Fibroblast of villous mesenchyme (primary cell): ENCODE results near the gene YTHDC1. TPM values are rescaled to one million over a fixed set of nuclear protein-coding genes. Genes with fewer than 3 reads are reported as not detected.

ENCODE experiments used
- DNase-seq: peaks from one replicate; pipeline ENCODE4 v3.0.0-alpha.2; 2010; ENCODE audit warnings: low read depth
- H3K4me3 ChIP-seq: 2 replicates; pipeline ENCODE4 v1.5.1; 2011; ENCODE audit warnings: low read depth, mild to moderate bottlenecking, low read length
- CTCF ChIP-seq: IDR thresholded peaks from 2 replicates; pipeline ENCODE4 v1.5.1; 2012; ENCODE audit warnings: low read depth, mild to moderate bottlenecking, low read length; ENCODE audit not compliant: insufficient read depth
- small RNA-seq: library from RNA; depleted of rRNA; stranded (forward); fragments of <200 nt; gene quantifications from one replicate; pipeline ENCODE3, GENCODE V24; 2012
- total RNA-seq: library from RNA; depleted of rRNA; stranded (reverse); fragments of >200 nt; gene quantifications from 2 replicates; pipeline ENCODE4 v1.2.3, GENCODE V29; 2012

YTHDC1 gene
- total RNA-seq, 1 donor, result 43.2 TPM

- peak; percentile 90 for DNase-seq
- no peak overlapping the region for H3K4me3 ChIP-seq
- TF ChIP-seq CTCF, result no peak
Measured at GRCh38 chr4:68267433-68267944, 82.4 kb downstream of the YTHDC1 start.

- no peak overlapping the region for H3K4me3 ChIP-seq
- no peak for DNase-seq
- TF ChIP-seq CTCF, result no peak
Measured at GRCh38 chr4:68264875-68265565, 84.9 kb downstream of the YTHDC1 start.

Small RNA genes lying within 50 kb of the gene (small RNA-seq; reads per million reads assigned to genes)
- gene MT2P1, result not detected

Other genes with a start within 250 kb of the YTHDC1 start
- not detected in 2 replicates for gene TMPRSS11F, start 220.2 kb downstream of the YTHDC1 start, total RNA-seq
- gene TMPRSS11B, start 104.4 kb downstream of the YTHDC1 start, total RNA-seq, result not detected in 2 replicates
- not detected in 2 replicates for gene TMPRSS11E, start 97.4 kb upstream of the YTHDC1 start, total RNA-seq
- not detected in 2 replicates for gene UGT2B17, start 226.2 kb upstream of the YTHDC1 start, total RNA-seq